Stimulated activated naive CD4-positive, alpha-beta T cell (primary cell): Measurements from ENCODE around the gene WAS.
"Not testable (repeated sequence)": the region's sequence is repeated elsewhere in the genome, so short reads cannot be mapped to it uniquely, and the experiment has no call there.

ENCODE experiments used
- DNase-seq, 6 experiments: peaks; one replicate each; lab custom pipeline; 2025; lab: John Stamatoyannopoulos, UW

WAS gene

DNA sequence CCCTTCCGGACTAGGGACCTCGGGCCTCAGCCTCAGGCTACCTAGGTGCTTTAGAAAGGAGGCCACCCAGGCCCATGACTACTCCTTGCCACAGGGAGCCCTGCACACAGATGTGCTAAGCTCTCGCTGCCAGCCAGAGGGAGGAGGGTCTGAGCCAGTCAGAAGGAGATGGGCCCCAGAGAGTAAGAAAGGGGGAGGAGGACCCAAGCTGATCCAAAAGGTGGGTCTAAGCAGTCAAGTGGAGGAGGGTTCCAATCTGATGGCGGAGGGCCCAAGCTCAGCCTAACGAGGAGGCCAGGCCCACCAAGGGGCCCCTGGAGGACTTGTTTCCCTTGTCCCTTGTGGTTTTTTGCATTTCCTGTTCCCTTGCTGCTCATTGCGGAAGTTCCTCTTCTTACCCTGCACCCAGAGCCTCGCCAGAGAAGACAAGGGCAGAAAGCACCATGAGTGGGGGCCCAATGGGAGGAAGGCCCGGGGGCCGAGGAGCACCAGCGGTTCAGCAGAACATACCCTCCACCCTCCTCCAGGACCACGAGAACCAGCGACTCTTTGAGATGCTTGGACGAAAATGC is at the start of gene WAS:
WAS (plus strand) TSS at position 389 of the 572 bp plus-strand sequence; CDS start at position 444, 55 bp downstream.
- DNase-seq = peak in 5 of 6 experiments; percentile 7 to 54 (median 47)

DNA sequence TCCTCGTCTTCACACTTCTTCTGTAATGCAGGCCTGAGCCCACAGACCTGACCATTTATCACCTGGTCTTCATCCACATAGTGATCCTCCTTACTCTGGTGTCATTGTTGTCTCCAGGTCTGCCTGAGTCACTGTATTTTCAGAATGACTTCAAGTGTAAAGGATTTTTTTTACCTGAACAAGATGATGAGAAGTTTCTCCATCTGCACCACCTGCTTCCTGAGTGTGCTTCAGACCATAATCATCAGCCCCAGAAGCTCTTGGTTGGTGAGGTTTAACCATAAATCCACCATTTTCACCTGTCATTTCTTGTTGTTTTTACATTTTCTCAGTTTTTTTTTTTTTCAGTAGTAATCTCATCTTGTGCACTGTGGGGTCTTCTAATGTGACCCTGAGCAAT is 47.3 kb upstream of the WAS start:
- no peak for DNase-seq

DNA sequence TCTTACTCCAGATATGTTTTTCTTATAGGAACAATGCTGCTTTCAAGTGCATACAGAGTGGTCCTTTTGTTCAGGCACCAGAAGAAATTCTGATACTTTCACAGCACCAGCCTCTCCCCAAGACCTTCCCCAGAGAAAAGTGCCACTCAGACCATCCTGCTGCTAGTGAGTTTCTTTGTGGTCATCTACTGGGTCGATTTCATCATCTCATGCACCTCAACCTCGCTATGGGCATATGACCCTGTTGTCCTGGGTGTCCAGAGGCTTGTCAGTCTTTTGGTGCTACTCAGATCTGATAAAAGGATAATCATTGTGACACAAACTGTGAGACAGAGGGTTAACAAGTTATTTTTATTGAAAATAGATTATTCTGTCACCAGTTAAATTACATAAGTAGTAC is 46.8 kb upstream of the WAS start:
- DNase-seq = no peak

DNA sequence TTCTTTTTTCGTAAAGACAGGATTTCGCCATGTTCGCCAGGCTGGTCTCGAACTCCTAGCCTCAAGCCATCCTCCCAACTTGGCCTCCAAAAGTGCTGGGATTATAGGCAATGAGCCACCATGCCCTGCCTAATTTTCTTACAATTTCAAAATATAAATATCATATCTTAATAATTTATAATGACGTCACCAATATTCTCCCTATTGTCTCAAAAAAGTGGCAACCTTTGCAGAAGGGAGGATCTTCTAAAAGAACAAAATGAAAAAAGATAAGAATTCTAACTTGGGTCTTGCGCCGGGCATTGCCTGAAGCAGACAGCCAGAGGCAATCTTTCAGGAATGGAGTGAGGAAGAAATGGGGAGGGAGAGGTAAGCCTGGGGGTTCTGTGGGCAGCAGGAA is 37.9 kb upstream of the WAS start:
- no peak for DNase-seq

DNA sequence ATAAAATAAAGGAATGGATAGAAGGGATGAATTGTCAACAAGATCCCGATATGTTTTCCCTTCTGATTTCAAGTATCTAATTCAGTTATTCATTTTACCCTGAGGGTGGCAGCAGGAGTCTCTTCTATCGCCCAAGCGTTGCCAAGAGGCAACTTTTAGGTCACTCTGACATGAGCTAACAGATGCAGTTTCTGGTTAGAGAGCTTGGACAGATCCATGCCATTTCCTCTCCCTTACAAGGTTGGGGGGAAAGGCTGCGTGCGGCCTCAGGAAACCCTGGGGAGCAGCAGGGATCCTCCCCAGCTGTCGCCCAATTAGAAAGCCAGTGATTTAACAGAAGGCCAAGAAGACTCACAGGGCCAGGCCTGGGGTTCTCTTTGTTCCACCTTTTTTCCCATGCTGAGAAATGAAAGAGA is 35.3 kb upstream of the WAS start:
- DNase-seq = peak in 5 of 6 experiments; percentile 3 to 51 (median 13)

DNA sequence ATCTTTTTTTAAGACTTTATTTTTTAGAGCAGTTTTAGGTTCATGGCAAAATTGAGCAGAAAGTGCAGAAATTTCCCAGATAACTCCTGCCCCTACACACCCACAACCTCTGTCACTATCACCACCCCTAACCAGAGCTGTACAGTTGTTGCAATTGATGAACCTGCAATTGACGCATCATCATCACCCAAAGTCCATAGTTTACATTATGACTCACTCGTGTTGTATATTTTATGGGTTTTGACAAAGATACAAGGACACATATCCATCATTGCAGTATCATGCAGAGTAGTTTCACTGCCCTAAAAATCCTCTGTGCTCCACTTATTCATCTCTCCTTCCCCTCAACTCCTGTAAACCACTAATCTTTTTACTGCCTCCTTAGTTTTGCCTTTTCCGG is 34.5 kb upstream of the WAS start:
- DNase-seq = no peak

DNA sequence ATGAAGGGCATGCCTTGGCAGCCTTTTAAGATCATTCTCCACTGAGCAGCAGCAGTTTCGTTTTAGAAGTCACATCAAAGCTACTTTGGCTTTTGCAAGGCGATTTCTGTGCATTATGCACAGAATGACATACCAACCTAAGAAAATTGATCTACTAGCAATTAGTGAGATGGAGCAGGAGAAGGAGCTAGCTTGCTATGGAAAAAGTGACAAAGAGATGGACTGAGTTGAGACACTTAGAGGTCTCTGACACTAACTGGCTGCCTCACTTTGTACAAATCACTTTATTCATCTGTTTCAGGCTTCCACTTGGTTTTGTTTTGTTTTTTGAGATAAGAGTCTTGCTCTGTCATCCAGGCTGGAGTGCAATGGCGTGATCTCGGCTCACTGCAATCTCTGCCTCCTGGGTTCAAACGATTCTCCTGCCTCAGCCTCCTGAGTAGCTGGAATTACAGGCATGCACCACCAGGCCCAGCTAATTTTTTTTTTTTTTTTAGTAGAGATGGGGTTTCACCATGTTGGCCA is 31.5 kb upstream of the WAS start:
- DNase-seq = peak in 2 of 6 experiments; percentile 3 to 10

DNA sequence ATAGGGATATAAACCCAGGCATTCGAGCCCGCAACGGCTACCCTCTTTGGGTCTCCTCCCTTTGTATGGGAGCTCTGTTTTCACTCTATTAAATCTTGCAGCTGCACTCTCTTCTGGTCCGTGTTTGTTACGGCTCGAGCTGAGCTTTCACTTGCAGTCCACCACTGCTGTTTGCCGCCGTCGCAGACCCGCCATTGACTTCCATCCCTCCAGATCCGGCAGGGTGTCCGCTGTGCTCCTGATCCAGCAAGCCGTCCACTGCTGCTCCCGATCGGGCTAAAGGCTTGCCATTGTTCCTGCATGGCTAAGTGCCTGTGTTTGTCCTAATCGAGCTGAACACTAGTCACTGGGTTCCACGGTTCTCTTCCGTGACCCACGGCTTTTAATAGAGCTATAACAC is 28.9 kb upstream of the WAS start:
- not testable (repeated sequence) for DNase-seq

DNA sequence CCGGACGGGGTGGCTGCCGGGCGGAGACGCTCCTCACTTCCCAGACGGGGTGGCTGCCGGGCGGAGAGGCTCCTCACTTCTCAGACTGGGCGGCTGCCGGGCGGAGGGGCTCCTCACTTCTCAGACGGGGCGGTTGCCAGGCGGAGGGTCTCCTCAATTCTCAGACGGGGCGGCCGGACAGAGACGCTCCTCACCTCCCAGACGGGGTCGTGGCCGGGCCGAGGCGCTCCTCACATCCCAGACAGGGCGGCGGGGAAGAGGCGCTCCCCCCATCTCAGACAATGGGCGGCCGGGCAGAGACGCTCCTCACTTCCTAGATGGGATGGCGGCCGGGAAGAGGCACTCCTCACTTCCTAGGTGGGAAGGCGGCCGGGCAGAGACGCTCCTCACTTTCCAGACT is 23.9 kb upstream of the WAS start:
- not testable (repeated sequence) for DNase-seq

DNA sequence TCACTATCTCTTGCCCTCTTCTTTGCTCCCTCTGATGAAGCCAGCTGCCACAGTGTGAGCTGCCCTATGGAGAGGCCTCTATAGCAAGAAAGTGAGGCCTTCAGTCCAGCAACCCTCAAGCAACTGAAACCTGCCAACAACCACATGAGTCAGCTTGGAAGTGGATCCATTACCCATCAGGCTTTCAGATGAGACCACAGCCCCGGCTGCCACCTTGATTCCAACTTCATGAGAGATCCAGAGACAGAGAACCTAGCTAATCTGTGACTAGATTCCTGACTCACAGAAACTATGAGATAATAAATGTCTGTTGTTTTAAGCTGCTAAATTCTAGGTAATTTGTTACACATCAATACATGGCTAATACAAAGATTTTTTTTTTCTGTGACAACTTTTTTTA is 20.4 kb upstream of the WAS start:
- DNase-seq = no peak

DNA sequence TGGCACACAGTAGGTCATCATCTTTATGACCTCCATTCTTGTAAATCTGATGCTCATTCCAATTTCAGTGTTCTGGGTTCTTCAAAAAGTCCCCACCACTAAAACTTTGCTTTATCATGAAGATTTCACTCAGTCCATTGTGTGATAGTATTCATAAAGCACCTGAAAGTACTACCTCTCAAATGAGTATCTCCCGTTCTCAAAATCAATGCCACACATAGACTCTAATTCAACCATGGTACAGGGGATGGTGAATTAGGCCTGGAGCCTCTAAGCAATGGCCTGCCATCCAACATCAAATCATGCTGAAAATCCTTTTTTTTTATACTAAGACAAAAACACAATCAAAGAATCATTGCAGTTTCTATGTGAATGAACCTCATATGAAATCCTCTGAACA is 19.4 kb upstream of the WAS start:
- DNase-seq = no peak

DNA sequence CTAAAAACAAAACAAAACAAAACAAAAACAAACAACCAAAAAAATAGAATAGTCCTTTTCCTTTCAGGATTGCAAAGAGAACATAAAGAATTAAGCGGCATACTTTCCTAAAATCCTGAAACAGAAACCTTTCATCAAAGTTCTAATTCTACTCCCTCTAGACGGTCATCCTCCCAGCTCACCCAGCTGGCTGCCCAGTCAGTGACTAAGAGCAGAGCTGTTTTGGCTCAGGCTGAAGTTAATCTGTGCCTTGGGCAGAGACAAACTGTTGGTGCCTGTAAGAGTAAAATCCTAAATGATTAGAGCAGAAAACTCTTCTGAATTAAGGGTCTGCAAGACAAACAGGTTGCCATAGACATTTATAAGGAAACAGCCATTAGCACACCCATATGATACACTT is 17.6 kb upstream of the WAS start:
- DNase-seq = no peak

DNA sequence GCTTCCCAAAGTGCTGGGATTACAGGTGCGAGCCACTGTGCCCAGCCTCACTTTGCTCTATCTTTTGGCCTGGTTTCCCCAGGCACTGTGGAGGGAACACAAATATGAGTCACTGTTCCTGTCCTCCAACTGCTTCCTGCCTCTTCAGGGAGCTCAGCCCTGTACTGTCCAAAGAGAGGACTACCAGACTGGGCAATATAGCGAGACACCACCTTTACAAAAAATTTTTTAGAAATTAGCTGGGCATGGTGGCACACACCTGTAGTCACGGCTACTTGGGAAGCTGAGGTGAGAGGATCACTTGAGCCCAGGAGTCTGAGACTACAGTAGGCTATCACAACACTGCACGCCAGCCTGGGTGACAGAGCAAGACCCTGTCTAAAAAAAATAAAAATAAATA is 16.9 kb upstream of the WAS start:
- DNase-seq = no peak

DNA sequence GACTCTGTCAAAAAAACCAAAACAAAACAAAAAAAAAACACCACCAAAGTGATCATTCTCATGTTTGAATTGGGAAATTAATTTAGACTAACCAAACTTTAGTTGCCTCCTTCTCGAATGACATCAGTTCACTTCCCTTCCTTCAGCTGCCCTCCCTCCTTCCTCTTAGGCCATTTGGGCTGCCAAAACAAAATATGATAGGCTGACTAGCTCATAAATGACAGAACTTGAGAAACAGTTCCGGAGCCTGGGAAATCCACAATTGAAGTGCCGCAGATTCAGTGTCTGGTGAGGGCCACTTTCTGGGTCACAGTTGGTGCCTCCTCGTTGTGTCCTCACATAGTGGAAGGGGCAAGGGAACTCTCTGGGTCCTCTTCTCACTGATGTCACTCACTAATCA is 16.1 kb upstream of the WAS start:
- no peak for DNase-seq

DNA sequence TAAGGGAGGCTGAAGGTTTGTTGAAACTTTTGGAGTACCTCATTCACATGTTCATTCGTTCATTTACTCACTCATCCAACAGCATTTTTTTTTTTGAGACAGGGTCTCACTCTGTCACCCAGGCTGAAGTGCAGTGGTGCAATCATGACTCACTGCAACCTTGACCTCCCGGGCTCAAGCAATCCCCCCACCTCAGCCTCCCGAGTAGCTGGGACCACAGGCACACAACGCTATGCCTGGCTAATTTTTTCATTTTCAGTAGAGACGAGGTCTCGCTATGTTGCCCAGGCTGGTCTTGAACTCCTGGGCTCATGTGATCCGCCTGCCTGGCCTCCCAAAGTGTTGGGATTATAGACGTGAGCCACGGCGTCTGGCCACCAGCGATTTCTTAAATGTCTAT is 15.4 kb upstream of the WAS start:
- DNase-seq = not testable (repeated sequence)

DNA sequence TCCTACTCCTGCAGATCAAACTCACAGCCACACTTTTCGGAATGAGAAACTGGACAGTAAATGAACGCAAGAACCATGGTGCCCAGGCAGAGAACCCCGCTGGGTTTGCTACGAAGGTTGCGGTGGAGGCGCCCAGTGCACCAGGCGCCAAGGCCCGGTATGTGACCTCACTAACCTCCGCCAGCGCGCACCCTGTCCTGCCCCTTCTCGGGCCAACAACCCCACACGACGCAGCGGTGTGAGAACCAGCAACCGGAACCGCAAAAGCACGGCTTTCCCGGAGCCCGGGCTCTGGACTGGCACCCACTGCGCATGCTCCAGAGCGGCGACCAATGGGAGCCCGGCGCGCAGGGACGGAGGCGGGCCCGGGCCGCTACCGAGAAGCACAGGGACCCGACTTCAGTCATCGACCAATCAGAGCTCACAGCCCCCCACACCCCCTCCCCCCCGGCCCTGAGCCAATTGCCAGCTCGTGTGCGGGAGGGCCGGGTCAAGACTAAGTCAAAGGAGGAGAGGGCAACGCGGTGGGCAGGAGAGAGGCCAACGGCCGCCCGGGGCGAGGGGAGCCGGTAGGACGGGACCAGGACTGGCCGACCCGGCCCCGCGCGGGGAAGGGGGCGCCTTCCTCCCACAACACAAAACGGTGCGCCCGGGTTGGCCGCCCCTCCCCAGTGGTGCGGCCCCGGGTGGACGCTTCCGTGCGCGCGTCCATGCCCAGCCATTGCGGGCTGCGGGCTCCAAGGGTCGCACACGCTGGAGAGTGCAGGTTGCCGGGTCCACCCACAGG is 7.3 kb upstream of the WAS start:
- DNase-seq = peak; percentile 79 to 88 (median 86)

DNA sequence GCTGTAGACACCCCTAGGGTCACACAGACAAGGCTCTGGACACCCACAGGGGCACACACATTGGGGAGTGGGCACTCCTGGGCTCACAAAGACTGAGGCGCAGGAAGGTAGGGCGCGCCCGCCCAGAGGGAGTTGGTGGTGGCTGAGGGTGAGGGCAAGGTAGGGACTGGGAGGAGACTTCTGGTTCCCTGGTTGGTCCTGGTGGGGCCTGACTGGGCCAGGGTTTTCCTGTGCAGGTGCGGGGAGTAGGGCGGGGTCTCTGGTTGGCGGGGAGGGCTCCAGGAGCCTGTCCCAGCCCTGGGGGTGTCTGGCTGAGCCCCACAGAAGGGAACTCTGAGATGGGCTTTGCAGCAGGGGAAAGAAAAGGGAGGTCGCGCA is 6.7 kb upstream of the WAS start:
- peak in 3 of 6 experiments; percentile 18 to 41 (median 29) for DNase-seq

DNA sequence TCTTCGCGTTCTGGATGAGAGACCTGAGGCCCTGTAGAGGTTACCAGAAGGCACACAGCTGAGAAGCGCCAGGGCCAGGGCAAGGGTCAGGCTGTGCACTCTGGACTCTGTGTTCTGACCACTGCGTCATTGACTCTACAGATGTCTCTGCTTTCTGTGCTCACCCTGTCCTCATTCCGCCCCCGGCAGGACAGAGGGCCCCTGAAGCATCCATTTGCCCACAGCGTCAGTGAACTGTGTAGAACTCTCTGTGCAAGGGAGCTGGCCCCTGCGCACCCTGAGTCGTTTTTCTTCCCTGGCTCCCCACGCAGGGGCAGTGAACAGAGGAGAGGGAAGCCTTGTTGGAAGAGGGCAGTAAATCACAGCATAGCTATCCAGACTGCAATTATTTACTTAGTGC is 6.1 kb upstream of the WAS start:
- DNase-seq = no peak

DNA sequence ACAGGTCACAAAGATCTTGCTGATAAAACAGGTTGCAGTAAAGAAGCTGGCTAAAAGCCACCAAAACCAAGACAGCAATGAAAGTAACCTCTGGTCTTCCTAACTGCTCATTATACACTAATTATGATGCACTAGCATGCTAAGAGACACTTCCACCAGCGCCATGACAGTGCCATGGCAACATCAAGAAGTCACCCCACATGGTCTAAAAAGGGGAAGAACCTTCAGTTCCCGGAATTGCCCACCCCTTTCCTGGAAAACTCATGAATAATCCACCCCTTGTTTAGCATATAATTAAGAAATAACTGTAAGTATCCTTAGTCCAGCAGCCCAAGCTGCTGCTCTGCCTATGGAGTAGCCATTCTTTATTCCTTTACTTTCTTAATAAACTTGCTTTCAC is 3.1 kb upstream of the WAS start:
- DNase-seq = not testable (repeated sequence)

DNA sequence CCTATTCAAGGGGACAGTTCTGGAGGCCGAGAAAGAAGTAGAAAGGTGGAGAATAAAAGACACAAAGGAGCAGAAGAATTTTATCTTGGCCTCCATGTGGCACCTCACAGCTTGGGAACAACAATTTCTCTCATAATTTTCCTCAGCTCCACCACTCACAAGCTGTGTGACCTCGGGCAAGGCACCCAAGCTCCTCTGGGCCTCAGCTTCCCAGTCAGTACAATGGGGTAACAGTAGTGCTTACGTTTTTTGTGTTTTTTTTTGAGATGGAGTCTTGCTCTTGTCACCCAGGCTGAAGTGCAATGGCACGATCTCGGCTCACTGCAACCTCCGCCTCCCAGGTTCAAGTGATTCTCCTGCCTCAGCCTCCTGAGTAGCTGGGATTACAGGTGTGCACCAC is 2.7 kb upstream of the WAS start:
- DNase-seq = not testable (repeated sequence)

DNA sequence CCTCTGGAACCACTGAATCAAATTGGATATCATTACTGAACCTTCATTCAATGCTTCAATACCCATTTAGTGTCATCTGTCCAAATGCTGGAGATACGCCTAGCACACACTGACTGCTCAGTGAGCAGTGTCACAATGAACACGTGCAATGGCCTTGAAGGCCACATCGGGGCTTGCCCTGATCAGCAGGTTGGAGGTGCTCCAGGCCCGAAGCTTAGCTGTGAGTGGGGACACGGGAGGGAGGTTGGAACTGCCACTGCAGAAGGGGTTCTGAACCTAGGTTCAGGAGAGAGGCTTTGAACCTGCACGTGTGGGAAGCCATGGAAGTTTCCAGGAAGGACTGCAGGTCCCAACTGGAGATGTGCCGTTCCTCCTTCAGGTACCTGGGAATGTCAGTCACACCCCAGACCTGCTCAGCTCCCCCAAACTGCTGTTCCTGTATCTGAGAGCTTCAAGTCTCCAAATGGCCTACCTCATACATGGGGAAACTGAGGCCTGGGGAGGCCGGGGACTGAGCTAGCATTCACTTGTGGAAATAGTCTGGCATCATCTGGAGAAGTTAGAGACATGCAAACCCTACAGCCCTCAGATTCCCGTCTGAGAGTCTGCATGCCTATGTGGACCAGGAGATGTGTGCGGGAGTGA is 1.9 kb upstream of the WAS start:
- no peak for DNase-seq

DNA sequence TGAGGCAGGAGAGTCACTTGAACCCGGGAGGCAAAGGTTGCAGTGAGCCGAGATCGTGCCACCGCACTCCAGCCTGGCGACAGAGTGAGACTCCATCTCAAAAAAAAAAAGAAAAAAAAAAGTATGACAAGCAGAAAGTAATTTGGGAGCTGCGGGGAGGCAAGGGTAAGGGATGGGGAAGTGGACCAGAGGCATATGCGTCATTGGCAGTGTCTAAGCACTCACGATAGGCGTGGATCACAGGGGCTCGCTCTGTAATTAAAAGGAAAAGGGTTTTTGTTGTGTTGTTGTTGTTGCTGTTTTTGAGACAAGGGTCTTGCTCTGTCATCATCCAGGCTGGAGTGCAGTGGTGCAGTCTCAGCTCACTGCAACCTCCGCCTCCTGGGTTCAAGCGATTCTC is 804 bp upstream of the WAS start:
- not testable (repeated sequence) for DNase-seq

DNA sequence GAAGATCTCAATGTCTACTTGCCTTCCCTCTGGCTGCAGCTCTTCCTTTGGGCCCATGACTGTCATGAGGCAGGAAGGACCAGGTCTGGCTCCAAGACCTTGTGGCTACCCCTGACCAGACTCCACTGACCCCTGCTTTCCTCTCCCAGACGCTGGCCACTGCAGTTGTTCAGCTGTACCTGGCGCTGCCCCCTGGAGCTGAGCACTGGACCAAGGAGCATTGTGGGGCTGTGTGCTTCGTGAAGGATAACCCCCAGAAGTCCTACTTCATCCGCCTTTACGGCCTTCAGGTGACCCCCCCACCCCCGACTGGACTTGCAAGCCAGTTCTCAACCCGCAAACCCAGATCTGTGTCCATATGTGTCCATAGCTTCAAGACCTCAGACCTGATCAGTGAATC is 535 bp downstream of the WAS start:
- no peak for DNase-seq
